Measurements from ENCODE around the gene HIGD2B.
"Not testable (repeated sequence)": the region's sequence is repeated elsewhere in the genome, so short reads cannot be mapped to it uniquely, and the experiment has no call there.

DNA sequence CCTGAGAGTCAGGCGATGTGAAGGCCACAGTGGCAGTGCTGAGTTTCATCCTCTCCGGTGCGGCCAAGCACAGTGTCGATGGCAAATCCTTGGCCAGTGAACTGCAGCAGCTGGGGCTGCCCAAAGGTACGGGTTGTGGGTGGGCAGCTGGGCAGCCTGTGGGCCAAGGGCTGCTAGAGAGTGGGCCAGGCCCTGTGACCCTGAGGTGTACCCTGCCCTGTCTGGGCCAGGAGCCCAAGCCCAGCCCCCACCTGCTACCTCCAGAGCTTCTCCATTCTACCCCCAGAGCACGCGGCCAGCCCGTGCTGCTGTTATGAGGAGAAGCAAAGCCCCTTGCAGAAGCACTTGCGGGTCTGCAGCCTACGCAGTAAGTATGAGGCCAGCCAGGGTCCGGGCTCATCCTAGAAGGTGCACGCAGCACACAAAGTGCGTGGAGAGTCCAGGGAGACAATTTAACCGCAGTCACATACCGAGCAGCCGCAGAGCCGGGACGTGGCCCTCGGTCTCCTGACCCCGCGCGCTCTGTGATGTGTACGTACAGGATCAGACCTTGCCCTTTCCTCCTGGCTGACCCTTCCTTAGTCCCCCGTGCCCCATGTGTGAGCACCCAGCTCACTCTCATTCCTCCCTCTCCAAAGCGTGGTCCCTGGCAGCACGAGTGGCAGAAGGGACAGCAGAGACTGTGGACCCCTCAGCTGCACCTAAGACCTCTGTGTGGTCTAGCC is 46.1 kb downstream of the HIGD2B start:
- not testable (repeated sequence) for TF ChIP-seq CREM, CREB1 (CRISPR knock-in tag; IDR thresholded peaks at IDR 0.05)
